Cortex of kidney (tissue), 1 donor: ENCODE measurements around the gene KSR1.
"Not testable (repeated sequence)": the region's sequence is repeated elsewhere in the genome, so short reads cannot be mapped to it uniquely, and the experiment has no call there.

ENCODE experiments used
- DNase-seq: peaks from one replicate; lab custom pipeline; 2025; lab: John Stamatoyannopoulos, UW

KSR1 gene

DNA sequence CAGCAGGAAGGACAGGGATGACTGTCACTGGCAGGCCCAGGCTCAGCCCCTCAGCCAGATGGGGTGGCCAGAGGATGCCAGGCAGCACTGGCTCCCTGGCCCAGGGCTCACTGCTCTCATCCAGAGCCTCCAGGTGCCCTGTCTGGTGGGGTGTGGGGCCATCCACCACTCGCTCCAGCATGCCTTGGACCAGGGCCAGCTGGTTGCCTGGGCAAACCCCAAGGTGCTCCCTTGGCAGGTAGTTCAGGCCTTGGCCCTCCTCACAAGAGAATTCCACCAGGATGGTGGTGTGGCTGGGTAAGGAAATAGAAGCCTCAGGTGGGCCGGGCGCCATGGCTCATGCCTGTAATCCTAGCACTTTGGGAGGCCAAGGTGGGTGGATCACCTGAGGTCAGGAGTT, 204.2 kb downstream of the KSR1 start:
- no peak for DNase-seq

DNA sequence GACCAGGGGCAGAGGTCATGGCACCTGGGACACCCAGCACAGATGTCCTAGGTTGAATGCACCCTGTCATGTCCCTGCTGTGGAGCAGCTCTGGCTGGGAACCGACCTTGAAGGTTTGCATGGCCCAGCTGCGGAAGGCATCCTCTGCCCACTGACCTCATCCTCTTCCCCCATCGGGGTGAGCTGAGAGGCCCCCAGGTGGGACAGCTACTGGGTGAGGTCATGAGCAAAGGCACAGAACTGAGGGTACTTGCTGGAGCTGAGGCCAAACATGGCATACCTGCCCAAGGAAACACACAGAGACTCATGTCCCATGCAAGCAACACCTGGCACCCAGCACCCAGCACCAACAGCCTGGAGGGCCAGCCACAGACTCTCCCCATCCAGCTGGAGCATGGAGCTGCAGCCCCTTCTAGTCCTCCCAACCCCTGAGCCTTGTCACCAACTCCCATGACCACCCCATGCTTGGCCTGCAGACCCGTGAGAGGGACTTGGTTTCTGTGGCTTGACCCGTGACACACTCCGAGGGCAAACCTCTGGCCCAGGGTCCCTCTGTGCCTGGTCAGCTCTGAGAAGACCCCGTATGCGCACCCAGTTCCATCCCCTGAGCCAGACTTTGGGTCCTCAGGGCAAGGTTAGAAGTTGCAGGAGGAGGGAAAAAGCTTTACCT, 207.8 kb downstream of the KSR1 start:
- DNase-seq = no peak

DNA sequence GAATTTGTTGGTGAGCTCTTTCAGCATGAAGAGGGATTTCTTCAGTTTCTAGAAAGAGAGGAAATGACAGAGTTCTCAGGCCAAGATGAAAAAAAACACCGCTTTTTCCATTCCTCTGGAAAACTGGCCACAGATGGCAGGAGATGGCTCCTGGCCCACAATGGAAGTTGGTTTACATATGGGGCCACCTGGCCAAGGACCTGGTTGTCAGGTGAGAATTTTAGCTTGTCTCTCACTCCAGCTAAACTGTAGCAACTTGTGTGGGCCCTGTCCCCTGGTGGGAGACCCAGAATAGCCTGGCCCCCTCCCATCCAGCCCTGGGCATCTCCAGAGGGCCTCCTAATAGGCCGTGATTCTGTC, 208.3 kb downstream of the KSR1 start:
- no peak for DNase-seq

DNA sequence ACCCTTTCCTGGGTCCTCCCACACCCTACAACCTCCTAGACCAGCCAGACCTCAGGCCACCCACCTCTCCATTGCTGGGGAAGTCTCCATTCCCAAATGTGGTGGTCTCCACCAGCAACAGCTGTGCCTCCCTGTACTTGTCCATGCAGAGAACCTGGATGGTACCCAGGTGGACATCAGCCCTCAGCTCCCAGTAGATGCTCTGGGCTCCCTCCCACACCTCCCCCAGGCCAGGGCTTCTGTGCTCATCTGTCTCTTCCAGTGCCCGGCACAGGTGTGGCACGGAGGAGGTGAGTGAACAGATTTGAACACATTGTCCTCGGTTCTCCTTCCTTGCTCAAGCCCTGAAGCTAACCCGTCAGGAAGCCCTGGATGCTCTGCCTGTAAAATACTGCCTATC, 209.3 kb downstream of the KSR1 start:
- no peak for DNase-seq

DNA sequence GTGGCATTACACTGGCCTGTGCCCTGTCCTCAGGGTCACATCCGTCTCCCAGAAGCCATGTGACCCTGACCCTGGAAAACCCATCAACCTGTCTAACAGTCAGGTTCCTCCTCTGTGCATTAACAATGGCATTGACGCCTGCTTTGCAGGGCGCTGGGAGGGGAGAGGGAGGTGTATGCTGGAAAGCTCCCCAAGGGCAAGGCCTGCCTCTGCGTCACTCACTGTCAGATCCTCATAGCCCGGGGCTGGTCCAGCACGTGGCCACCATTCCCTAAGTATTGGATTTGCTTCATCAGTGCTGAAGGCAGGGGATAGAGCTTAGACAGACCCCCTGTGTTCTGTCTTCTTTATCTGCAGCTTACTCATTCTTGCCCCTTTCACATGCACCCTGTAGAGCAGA, 210.0 kb downstream of the KSR1 start:
- DNase-seq = not testable (repeated sequence)

DNA sequence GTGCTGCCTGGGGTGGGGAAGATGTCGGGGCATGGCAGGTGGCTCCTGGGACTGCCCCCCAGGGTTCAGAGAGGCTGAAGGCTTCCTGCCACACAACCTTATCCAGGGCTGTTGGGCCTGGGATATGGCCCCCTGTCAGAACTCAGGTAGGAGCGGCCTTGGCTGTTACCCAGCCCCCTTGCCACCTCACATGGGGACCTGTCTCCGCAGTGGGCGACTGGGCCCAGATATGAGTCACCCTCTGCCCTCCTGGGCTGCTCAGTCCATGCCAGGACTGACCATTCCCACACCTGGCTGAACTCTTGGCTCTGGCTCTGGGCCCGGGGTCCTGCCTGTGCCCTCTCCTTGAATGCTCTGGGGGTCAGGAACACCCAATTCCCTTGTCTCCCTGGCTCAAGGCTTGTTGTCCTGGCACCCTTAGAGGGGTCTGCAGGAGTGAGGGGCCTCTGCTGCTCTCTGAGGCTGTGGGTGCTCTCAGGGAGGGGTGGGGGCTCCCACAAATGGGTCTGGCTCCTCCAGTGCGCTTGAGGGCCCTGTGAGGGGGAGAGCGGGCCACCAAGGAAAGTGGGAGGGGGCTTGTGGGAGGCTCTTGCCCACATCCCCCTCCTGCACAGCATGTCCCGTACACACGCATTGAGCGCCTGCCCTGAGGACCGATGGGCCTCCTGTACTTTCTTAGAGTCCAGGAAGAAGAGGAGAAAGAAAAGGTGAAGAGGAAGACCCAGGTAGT, 210.7 kb downstream of the KSR1 start:
- DNase-seq = no peak

DNA sequence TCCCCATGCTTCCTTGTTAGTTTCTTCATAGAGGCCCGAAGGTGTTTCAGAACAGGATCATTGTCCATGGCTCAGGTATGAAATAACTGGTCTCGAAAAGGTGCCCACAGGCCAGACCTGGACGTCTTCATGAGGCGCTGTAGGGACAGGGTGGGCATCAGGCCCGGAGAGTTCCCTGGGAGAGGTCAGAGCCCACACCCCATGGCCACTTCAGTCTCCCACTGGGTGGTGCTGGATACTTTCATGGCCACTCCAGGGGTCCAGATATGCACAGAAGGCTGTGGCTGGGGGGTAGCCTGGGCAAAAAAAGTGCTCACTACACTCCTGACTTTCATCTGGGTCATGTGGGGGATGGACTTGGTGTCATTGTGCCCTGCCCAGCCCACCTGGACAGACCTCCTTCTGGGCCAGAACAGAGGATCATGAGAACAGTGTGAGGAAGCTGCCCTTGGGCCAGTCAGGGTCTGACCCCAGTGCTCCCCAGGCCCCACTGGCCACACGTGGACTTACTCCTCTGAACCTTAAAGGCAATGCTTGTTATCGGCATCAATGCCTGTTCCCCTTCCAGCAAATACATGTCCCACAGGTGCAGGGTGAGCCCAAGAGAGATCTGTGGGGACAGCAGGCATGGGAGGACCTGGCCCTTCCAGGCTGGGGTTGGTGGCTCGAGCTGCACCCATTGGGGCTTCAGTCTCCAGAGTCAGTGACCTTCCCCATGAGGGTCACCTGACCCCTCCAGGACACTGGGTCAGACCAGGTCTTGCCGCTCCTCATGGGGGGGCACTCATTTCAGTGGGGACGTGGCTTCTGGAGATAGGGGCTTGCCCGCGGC, 211.6 kb downstream of the KSR1 start:
- no peak for DNase-seq

DNA sequence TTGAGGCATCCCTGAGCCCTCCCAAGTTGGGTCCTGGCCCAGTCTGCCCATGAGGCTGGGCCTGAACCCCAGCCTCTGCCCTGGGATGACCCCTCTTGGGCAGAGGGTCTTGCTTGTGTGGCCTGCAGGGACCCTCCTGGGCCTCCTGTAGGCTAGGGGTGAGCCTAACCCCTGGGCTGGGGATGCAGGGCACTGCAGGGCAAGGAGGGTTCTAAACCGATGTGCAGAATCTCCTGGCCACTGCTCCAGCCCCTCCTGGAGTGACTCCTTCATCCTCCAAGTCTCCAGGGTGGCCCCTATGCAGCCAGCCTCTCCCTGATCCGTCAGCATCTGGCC, 212.2 kb downstream of the KSR1 start:
- no peak for DNase-seq

DNA sequence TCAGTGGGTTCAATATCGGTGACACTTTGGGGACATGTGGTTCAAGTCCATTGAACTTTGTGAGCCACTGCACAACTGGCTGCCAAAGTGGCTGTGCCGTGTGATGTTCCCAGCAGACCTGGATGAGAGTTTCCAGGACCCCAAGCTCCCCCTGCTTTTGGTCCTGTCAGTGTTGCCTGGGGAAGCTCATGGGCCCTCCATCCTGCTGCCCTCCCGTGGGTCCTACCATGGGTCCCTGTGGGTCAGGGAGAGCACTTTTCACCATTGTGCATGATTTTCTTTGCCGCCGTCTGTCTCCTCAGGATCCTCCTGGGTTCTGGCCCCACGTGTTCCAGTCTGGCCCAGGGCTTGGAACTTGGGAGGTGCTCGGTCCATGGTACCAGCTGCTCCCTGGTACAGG, 212.9 kb downstream of the KSR1 start:
- no peak for DNase-seq

DNA sequence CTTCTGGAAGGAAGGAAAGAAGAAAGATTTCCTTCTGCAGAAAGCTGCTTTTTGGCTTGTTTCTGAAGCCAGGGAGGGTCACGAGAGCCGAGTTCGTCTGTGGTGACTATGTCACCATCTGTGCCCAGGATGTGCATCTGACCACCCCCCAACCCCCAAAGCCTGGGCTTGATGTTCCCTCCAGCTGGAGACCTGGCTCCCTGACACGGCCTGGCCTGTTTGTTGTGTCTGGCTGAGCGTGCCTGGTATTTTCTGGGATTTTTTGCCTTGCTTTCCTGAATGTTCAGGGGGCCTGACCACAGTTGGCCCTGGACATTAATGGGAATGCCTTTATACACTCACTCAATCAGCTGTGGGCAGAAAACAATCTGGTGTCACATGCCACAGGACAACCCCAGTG, 213.6 kb downstream of the KSR1 start:
- DNase-seq = no peak

DNA sequence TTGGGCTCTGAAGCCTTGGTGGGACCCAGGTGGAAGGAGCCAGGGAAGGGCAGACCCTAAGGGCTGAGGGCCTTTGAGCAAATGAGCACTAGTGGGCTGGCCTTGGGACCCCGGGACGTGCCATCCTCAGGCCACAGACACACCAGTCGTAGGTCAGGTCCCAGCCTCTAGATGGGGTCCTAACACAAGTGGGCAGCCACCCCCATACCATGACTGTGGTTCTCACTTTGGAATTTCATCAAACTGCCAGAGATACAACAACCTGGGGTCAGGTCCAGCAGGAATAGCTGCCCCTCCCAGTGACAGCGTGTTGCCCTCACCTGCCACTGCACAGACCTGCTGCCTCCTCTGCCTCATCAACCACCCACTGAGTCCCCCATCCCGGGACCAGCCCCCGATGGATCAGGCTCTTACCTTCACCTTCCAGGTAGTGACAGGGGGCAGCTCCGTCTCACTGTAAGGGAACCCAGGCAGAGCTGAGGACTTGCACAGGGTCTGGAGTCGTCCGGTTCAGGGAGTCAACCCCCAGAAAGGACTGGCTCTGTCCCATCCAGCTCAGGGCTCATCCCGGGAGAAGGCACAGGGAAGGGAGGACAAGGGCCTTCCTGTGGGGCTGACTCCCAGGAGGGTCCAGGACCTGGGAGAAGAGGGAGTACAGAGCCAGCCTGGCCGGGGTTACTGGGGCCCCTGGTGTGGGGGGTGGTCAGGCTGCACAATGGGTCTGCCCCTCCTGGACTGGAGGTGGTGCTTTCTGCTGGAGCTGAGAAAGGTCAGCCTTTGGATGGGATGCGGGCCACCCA, 214.7 kb downstream of the KSR1 start:
- DNase-seq = no peak

DNA sequence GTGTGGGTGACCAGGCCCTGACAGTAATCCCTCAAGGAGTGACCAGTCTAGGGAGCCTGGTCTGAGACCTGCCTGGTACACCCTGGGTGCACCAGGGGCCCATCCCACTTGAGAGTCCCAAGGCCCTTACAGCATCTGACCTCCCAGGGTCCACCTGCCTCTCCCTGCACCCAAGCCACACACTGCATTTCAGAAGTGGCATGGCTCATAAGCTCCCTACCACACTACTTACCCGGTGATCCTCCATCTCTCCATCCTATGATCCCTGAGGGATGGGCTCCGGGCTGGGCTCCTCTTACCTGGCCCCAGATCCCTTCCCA, 215.3 kb downstream of the KSR1 start:
- DNase-seq = no peak

DNA sequence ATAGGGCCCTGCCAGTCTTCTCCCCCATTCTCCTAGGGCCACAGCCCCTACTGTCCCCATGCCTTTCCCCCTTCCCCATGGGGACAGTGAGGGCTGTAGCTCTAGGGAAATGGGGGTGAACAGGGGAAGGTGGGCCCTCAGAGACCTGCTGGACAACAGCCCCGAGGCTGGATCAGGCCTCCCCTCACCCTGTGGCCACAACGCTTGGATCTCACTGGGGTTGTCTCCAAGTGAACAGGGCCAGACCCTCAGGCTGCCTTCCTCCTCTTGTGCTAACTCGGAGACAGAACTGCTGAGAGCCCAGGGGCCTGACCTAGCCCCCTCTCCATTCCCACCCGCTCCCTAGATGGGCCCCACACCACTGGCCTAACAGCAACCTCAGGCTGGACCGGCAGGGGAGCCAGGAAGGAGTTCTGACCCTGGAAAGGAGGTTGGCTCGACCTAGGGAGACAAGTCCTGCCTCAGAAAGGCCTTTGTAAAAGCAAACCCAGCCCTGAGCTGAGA, 215.8 kb downstream of the KSR1 start:
- DNase-seq = not testable (repeated sequence)

DNA sequence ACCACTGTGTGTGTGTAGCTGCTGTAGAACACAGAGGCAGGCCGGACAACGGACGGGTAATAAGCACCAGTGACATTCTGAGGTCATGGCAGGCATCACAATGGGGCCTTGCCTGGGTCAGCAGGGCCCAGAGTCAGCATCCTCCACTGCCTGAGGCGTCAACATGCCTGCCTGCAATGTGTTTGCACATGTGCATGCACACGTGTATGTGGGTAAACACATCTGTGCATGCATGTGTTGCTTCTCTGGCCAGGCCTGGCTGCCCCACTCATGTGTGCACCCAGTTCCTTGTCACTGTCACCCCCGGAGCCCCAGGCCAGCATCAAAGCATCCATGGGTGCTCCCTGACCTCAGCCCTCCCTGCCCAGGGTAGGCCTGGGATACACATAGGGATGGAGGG, 218.1 kb downstream of the KSR1 start:
- no peak for DNase-seq
